Activated T-cell treated with anti-CD3 and anti-CD28 coated beads, Interleukin-2, amount 50 U/mL, for 72 hours (primary cell): ENCODE results near the gene SLC45A1. TPM values are rescaled to one million over a fixed set of nuclear protein-coding genes. Genes with fewer than 3 reads are reported as not detected.

ENCODE experiments used
- ATAC-seq, 2 donors: fragments of 150-1000 bp; cut with Tn5 transposase; replicated peaks in 1 of 2; 2 replicates each; pipeline ENCODE4 v1.10.0; 2021; ENCODE audit warnings: moderate library complexity in 2 of 2, mild to moderate bottlenecking in 1 of 2
- DNase-seq, 2 donors: peaks; one replicate each; pipeline ENCODE4 v3.0.0; 2021 to 2022; ENCODE audit warnings: mixed read lengths in 1 of 2
- H3K27ac Mint-ChIP-seq: one replicate; pipeline ENCODE4 v1.8.0; 2022; ENCODE audit warnings: mild to moderate bottlenecking, moderate library complexity, mixed read lengths
- H3K27me3 Mint-ChIP-seq: one replicate; pipeline ENCODE4 v1.8.0; 2022; ENCODE audit warnings: low read depth, mixed read lengths
- H3K36me3 Mint-ChIP-seq, 2 donors: one replicate each; pipeline ENCODE4 v1.8.0; 2022; ENCODE audit warnings: mixed read lengths in 2 of 2, mild to moderate bottlenecking in 1 of 2; ENCODE audit not compliant: insufficient read depth in 2 of 2
- H3K4me1 Mint-ChIP-seq: one replicate; pipeline ENCODE4 v1.8.0; 2022; ENCODE audit warnings: low read depth, mixed read lengths
- H3K4me3 Mint-ChIP-seq, 2 donors: one replicate each; pipeline ENCODE4 v1.8.0; 2022; ENCODE audit warnings: mild to moderate bottlenecking in 2 of 2, mixed read lengths in 2 of 2, moderate library complexity in 2 of 2
- H3K9me3 Mint-ChIP-seq, 2 donors: one replicate each; pipeline ENCODE4 v1.8.0; 2022; ENCODE audit warnings: mixed read lengths in 2 of 2
- total RNA-seq, 2 donors: library from RNA; stranded (reverse); gene quantifications; one replicate each; pipeline ENCODE4 v1.2.3, GENCODE V29; 2022

SLC45A1 gene
- total RNA-seq, 2 donors from 2014 or later = 0.48 to 0.81 TPM

DNA sequence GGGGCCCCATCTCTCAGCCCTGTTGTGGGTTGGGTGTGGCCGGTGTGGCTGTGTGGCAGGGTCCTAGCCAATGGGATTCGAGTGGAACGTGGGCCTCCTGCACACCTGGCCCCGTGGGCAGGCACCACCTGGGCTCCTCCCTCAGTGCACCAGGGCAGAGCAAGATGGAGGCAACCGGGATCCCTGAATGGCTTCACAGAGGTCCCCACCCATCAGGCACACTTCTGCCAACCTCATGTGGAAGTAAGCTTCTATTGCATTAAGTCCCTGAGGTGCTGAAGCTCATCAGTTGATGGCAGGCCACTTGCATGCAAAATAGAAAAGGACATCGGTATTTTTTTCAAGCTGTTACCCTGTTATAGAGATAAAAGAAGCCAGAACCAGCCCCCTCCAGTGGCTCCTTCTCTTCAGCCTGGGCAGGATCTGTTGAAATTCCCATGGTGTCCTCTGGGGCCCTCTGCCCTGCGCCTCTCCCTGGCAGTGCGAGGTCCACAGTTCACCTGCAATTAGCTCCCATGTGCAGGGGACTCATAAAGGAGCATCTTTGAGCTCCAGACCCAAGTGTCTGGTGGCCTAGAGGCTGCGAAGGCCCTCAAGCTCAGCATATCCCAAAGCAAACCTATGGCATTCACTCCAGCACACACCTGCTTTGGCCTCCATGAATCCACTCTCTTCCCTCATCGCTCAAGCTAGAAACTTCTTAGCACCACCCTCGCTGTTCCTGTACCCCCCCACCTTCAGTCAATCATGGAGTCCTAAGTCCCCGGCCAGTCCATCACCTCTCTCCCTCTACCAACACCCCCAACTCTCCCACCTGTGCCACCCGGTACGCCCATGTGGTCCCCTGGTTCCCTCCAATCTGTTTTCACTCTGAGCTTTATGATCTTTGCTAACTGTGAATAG, 2.1 kb upstream of the SLC45A1 start:
- H3K4me1 Mint-ChIP-seq = peaks cover 34% of the 10 kb centered on the region
- no peak for ATAC-seq
- no peak overlapping the region for H3K27ac Mint-ChIP-seq
- H3K9me3 Mint-ChIP-seq = no peaks in the 10 kb centered on the region
- peaks cover 42% of the 10 kb centered on the region for H3K27me3 Mint-ChIP-seq
- H3K4me3 Mint-ChIP-seq = no peak overlapping the region
- DNase-seq = no peak
- H3K36me3 Mint-ChIP-seq = no peaks in the 10 kb centered on the region

DNA sequence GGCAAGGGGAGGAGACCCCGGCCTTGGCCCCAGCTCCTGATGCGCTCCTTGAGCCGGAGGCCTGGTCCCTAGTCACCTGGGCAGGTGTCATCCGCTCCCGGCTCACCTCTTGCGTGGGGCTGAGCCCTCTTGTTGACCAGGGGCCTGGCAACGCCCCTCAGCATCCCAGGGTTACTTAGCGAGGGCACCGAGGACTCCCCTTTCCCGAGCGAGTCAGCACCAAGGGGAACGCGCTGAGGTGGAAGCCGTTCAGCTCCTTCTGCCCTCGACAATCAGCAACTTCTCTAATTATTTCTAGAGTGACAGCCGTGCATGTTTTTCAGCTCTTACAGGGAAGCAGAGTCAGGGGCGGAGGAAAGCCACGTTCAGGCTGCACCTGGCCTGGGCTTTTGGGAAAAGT, 522 bp downstream of the SLC45A1 start:
- H3K27me3 Mint-ChIP-seq = peaks cover 42% of the 10 kb centered on the region
- peaks cover 3% of the 10 kb centered on the region in 2 donors for H3K9me3 Mint-ChIP-seq
- DNase-seq (no peak), ATAC-seq (peak in 1 of 2 donors; percentile 6)
- H3K27ac Mint-ChIP-seq = no peak overlapping the region
- H3K4me1 Mint-ChIP-seq = peaks cover 43% of the 10 kb centered on the region
- H3K36me3 Mint-ChIP-seq = peaks cover 0 to 3% of the 10 kb centered on the region in 2 donors
- H3K4me3 Mint-ChIP-seq = peak overlapping the region; percentile 75 to 83

DNA sequence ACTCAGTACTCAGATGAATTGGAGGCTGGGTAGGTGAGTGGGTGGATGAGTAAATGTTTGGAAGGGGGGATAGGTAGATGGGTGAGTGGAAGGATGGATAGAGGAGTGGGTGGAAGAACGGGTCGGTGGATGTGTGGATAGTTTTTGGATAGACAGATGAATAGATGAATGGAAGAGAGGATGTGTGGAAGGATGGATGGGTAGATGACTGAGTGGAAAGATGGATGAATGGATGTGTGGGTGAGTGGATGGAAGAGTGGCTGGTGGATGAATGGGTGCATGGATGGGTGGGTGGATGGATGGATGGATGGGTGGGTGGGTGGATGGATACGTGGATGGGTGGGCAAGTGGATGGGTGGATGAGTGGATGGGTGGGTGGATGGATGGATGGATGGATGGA, 3.7 kb downstream of the SLC45A1 start:
- Mint-ChIP-seq H3K9me3 (peaks cover 3% of the 10 kb centered on the region in 2 donors), H3K27ac (no peak overlapping the region), H3K4me1 (peaks cover 18% of the 10 kb centered on the region), H3K27me3 (peaks cover 12% of the 10 kb centered on the region), H3K4me3 (no peak overlapping the region), H3K36me3 (peaks cover 0 to 3% of the 10 kb centered on the region in 2 donors)
- DNase-seq = no peak
- peak in 1 of 2 donors; percentile 12 for ATAC-seq

DNA sequence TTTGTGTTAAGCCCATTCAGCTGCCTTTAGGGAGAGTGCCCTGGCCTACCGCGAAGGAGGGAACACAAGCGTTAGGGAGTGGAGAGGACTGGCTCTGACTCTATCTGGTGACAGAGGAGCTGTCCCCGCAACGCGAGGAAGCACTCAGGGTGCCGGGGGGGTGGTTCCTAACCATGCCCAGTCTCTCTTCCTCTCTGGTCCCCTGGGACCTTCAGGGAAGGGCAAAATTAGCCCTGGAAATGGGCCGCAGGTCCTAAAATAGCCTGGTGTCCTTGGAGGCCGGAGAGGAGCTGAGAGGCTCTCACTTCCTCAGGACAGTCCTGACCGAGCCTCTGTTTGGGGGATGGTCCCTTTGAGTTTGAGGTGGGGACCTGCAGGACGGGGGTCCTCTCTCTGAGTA, 5.8 kb downstream of the SLC45A1 start:
- Mint-ChIP-seq H3K4me1 (peaks cover 9% of the 10 kb centered on the region), H3K27ac (no peak overlapping the region), H3K27me3 (peaks cover 2% of the 10 kb centered on the region), H3K36me3 (peaks cover 0 to 3% of the 10 kb centered on the region in 2 donors), H3K4me3 (no peak overlapping the region), H3K9me3 (peaks cover 3% of the 10 kb centered on the region in 2 donors)
- no peak for ATAC-seq
- DNase-seq = no peak

DNA sequence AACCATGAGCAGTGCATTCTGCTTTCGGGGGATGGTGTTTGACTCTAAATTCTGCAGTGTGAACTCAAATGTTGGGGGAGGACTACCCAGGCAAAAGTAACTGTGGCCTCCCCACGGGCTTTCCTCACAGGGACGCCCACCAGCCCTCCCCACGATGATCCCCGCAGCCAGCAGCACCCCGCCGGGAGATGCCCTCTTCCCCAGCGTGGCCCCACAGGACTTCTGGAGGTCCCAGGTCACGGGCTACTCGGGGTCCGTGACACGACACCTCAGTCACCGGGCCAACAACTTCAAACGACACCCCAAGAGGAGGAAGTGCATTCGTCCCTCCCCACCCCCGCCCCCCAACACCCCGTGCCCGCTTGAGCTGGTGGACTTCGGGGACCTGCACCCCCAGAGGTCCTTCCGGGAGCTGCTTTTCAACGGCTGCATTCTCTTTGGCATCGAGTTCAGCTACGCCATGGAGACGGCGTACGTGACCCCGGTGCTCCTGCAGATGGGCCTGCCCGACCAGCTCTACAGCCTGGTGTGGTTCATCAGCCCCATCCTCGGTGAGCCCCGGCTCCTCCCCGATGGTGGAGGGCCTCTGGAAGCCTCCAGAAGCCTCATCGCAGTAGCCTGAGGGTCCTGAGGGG, 6.4 kb downstream of the SLC45A1 start:
- no peak overlapping the region for H3K4me3 Mint-ChIP-seq
- no peak overlapping the region for H3K27ac Mint-ChIP-seq
- no peak for DNase-seq
- H3K27me3 Mint-ChIP-seq = no peaks in the 10 kb centered on the region
- peaks cover 3% of the 10 kb centered on the region in 2 donors for H3K9me3 Mint-ChIP-seq
- H3K36me3 Mint-ChIP-seq = peaks cover 0 to 3% of the 10 kb centered on the region in 2 donors
- ATAC-seq = no peak
- peaks cover 8% of the 10 kb centered on the region for H3K4me1 Mint-ChIP-seq

- H3K27me3 Mint-ChIP-seq = no peaks in the 10 kb centered on the region
- H3K9me3 Mint-ChIP-seq = peaks cover 3% of the 10 kb centered on the region in 2 donors
- no peak for ATAC-seq
- H3K27ac Mint-ChIP-seq = no peak overlapping the region
- no peak for DNase-seq
- H3K4me3 Mint-ChIP-seq = no peak overlapping the region
- H3K4me1 Mint-ChIP-seq = peaks cover 8% of the 10 kb centered on the region
- H3K36me3 Mint-ChIP-seq = peaks cover 0 to 3% of the 10 kb centered on the region in 2 donors
Observed at GRCh38 chr1:8325771-8326170, 7.9 kb downstream of the SLC45A1 start.

DNA sequence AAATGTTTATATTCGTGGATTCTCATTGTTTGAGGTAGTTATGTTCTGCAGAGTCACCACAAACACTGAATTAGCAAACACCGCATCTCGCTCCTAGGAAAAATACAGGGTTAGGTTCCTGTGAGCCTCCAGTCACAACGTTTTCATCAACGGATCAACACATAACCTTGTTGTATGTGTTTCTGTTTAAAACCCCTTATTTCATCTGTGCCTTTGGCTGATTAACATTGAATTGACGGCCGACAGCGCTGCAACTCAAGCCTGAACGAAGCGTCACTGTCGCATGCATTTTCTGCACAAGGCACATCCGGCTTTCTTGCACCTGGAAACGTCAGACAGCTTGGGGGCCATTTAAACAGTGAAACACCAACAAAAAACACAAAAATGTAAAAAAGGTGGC, 8.4 kb downstream of the SLC45A1 start:
- H3K9me3 Mint-ChIP-seq = peaks cover 3% of the 10 kb centered on the region in 2 donors
- H3K4me3 Mint-ChIP-seq = no peak overlapping the region
- H3K27ac Mint-ChIP-seq = no peak overlapping the region
- H3K27me3 Mint-ChIP-seq = no peaks in the 10 kb centered on the region
- no peak for DNase-seq
- ATAC-seq = no peak
- H3K4me1 Mint-ChIP-seq = peaks cover 6% of the 10 kb centered on the region
- peaks cover 0 to 3% of the 10 kb centered on the region in 2 donors for H3K36me3 Mint-ChIP-seq

DNA sequence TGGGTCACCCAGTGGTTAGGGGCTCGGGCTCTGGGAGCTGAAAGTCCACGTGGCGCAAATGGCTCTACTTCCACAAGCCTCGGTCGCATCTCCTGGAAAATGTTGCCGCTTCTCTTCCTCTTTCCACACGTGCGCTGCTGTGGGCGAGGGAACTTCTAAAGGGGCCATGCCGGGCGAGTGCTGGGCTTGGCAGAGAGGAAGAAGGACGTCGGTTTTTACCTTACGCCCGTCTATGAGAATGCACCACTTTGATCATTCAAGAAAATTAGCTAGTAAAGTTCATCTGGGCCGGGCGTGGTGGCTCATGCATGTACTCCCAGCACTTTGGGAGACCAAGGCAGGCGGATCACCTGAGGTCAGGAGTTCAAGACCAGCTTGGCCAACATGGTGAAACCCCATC, 10.4 kb downstream of the SLC45A1 start:
- Mint-ChIP-seq H3K27ac (no peak overlapping the region), H3K9me3 (no peaks in the 10 kb centered on the region), H3K36me3 (no peaks in the 10 kb centered on the region), H3K4me1 (no peaks in the 10 kb centered on the region), H3K27me3 (no peaks in the 10 kb centered on the region), H3K4me3 (no peak overlapping the region)
- DNase-seq (no peak), ATAC-seq (no peak)

DNA sequence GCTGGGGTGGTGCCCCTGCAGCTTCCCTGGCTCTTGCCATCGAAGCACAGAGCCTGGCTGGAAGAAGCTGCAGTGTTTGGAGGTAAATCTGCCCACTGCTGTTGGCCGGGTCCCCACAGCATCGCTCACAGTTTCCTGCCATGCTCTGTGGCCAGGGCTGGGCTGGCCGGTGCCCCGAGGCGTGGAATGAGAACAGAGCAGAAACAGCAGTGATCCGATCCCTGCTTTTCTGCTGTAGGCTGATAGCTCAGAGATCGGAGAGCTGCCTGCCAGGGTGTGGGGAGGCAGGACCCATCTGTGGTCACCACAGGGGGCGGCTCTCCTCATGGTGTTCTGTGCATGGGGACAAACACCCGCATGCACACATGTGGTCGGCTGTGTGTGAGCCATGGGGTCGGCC, 11.5 kb downstream of the SLC45A1 start:
- ATAC-seq = no peak
- Mint-ChIP-seq H3K27me3 (no peaks in the 10 kb centered on the region), H3K4me1 (no peaks in the 10 kb centered on the region), H3K9me3 (no peaks in the 10 kb centered on the region), H3K27ac (no peak overlapping the region), H3K4me3 (no peak overlapping the region), H3K36me3 (no peaks in the 10 kb centered on the region)
- DNase-seq = no peak

- DNase-seq (no peak), ATAC-seq (no peak)
- no peaks in the 10 kb centered on the region for H3K4me1 Mint-ChIP-seq
Observed at GRCh38 chr1:8329858-8330257, 11.9 kb downstream of the SLC45A1 start.

DNA sequence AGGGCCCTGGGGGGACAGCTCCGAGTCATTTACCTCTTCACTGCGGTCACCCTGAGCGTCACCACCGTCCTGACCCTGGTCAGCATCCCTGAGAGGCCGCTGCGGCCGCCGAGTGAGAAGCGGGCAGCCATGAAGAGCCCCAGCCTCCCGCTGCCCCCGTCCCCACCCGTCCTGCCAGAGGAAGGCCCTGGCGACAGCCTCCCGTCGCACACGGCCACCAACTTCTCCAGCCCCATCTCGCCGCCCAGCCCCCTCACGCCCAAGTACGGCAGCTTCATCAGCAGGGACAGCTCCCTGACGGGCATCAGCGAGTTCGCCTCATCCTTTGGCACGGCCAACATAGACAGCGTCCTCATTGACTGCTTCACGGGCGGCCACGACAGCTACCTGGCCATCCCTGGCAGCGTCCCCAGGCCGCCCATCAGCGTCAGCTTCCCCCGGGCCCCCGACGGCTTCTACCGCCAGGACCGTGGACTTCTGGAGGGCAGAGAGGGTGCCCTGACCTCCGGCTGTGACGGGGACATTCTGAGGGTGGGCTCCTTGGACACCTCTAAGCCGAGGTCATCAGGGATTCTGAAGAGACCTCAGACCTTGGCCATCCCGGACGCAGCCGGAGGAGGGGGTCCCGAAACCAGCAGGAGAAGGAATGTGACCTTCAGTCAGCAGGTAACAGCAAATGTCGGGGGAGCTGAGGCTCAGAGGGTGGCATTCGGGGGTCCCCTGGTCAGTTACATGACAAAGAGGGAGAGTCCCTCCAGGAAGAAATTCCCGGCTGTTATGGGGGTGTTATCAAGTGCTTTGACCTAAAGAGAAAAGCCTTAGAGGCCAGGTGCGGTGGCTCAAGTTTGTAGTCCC, 12.6 kb downstream of the SLC45A1 start:
- no peak for DNase-seq
- no peak for ATAC-seq
- H3K4me1 Mint-ChIP-seq = no peaks in the 10 kb centered on the region
- no peaks in the 10 kb centered on the region for H3K27me3 Mint-ChIP-seq
- no peaks in the 10 kb centered on the region for H3K36me3 Mint-ChIP-seq
- no peak overlapping the region for H3K27ac Mint-ChIP-seq
- no peaks in the 10 kb centered on the region for H3K9me3 Mint-ChIP-seq
- H3K4me3 Mint-ChIP-seq = no peak overlapping the region

More at GRCh38 chr1:8329858-8330257, 11.9 kb downstream of the SLC45A1 start:
- no peaks in the 10 kb centered on the region for H3K36me3 Mint-ChIP-seq
- H3K27me3 Mint-ChIP-seq = no peaks in the 10 kb centered on the region
- H3K9me3 Mint-ChIP-seq = no peaks in the 10 kb centered on the region
- no peak overlapping the region for H3K4me3 Mint-ChIP-seq
- H3K27ac Mint-ChIP-seq = no peak overlapping the region

DNA sequence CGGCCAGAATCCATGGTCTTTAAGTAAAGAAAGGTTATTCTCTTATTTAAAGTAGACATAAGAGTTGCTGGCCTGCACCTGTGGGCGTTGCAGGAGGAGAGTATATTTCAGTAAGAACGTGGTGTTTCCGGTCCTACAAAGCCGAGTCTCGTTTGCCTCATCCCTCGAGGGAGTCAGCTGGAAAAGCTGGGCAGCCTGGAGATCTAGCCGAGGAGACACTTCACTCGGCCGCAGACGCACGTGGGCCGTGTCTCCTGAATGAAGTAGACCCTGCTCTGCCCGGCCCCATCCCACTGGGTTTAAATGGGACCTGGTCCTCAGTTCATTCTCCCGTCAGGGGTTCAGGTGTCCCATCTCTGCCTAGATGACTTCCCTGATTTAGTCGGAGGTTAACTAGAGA, 14.9 kb downstream of the SLC45A1 start:
- Mint-ChIP-seq H3K4me3 (no peak overlapping the region), H3K4me1 (no peaks in the 10 kb centered on the region), H3K27me3 (no peaks in the 10 kb centered on the region), H3K27ac (no peak overlapping the region), H3K9me3 (peaks cover 0 to 2% of the 10 kb centered on the region in 2 donors), H3K36me3 (peaks cover 1 to 2% of the 10 kb centered on the region in 2 donors)
- DNase-seq (no peak), ATAC-seq (no peak)
